NCI-H69 (cell line): Measurements from ENCODE around the gene RAB7A.
A peak's percentile ranks its signal among the peaks of the same experiment; 100 is the strongest.

ENCODE experiments used
- DNase-seq: peaks from one replicate; lab custom pipeline; 2025; lab: John Stamatoyannopoulos, UW

RAB7A gene

GRCh38 chr3:128787256-128788253, 61.6 kb downstream of the RAB7A start:
- peak; percentile 3 for DNase-seq

- no peak for DNase-seq
Observed at GRCh38 chr3:128788268-128788869, 62.4 kb downstream of the RAB7A start.

- DNase-seq, result peak; percentile 8
Observed at GRCh38 chr3:128794067-128794768, 68.2 kb downstream of the RAB7A start.

GRCh38 chr3:128794770-128795649, 69.0 kb downstream of the RAB7A start:
- DNase-seq, result peak; percentile 60

GRCh38 chr3:128799653-128800052, 73.7 kb downstream of the RAB7A start:
- DNase-seq, result no peak

- DNase-seq, result no peak
Observed at GRCh38 chr3:128800241-128801187, 74.5 kb downstream of the RAB7A start.

GRCh38 chr3:128801779-128802380, 75.9 kb downstream of the RAB7A start:
- DNase-seq, result no peak

GRCh38 chr3:128803307-128803706, 77.3 kb downstream of the RAB7A start:
- DNase-seq, result no peak

GRCh38 chr3:128804017-128804810, 78.2 kb downstream of the RAB7A start:
- DNase-seq, result no peak

- no peak for DNase-seq
Observed at GRCh38 chr3:128804811-128805155, 78.8 kb downstream of the RAB7A start.

GRCh38 chr3:128805772-128806171, 79.8 kb downstream of the RAB7A start:
- DNase-seq, result no peak

- DNase-seq, result no peak
Observed at GRCh38 chr3:128806588-128806987, 80.6 kb downstream of the RAB7A start.

GRCh38 chr3:128807186-128807830, 81.3 kb downstream of the RAB7A start:
- DNase-seq, result no peak

GRCh38 chr3:128808672-128809071, 82.7 kb downstream of the RAB7A start:
- no peak for DNase-seq

GRCh38 chr3:128813097-128813496, 87.1 kb downstream of the RAB7A start:
- DNase-seq, result no peak

- no peak for DNase-seq
Observed at GRCh38 chr3:128814060-128814459, 88.1 kb downstream of the RAB7A start.

GRCh38 chr3:128814519-128815317, 88.7 kb downstream of the RAB7A start:
- no peak for DNase-seq
